Spleen (tissue), 11 donors: ENCODE data around the gene ZNF3. TPM values are rescaled to one million over a fixed set of nuclear protein-coding genes. Genes with fewer than 3 reads are reported as not detected.

ENCODE experiments used
- DNase-seq: peaks from one replicate; pipeline ENCODE4 v3.0.0-alpha.2; 2020
- H3K27ac ChIP-seq, 8 donors: fragments of 200-600 bp; sonication (generic) in 7 of 8; 1 replicate in 4 of 8; 2 replicates in 4 of 8; pipeline versions ENCODE4 v1.5.0 to v1.8.0; 2016 to 2021; ENCODE audit warnings: inconsistent platforms in 4 of 8, mild to moderate bottlenecking in 4 of 8, moderate library complexity in 1 of 8
- H3K27me3 ChIP-seq, 7 donors: fragments of 200-600 bp; sonication (generic) in 6 of 7; replicated peaks in 1 of 7; 1 replicate in 4 of 7; 2 replicates in 3 of 7; pipeline versions ENCODE4 v1.5.0 to v1.8.0; 2016 to 2021; ENCODE audit warnings: inconsistent platforms in 3 of 7, mild to moderate bottlenecking in 1 of 7
- H3K36me3 ChIP-seq, 6 donors: fragments of 200-600 bp; sonication (generic) in 5 of 6; 1 replicate in 4 of 6; 2 replicates in 2 of 6; pipeline versions ENCODE4 v1.5.0 to v1.8.0; 2016 to 2021; ENCODE audit warnings: inconsistent platforms in 2 of 6
- H3K4me1 ChIP-seq, 6 donors: fragments of 200-600 bp; sonication (generic) in 5 of 6; 1 replicate in 3 of 6; 2 replicates in 3 of 6; pipeline versions ENCODE4 v1.5.0 to v1.8.0; 2016 to 2021; ENCODE audit warnings: inconsistent platforms in 3 of 6
- H3K4me3 ChIP-seq, 8 donors: fragments of 200-600 bp; sonication (generic) in 7 of 8; 1 replicate in 4 of 8; 2 replicates in 4 of 8; pipeline versions ENCODE4 v1.5.0 to v1.8.0; 2016 to 2021; ENCODE audit warnings: inconsistent platforms in 4 of 8, mild to moderate bottlenecking in 4 of 8, moderate library complexity in 2 of 8
- H3K9me3 ChIP-seq, 8 donors: fragments of 200-600 bp; sonication (generic) in 7 of 8; 1 replicate in 4 of 8; 2 replicates in 4 of 8; pipeline versions ENCODE4 v1.5.0 to v1.8.0; 2016 to 2021; ENCODE audit warnings: inconsistent platforms in 4 of 8
- CTCF ChIP-seq, 11 experiments: fragments of 200-600 bp in 7 of 11; fragments of 450-650 bp in 4 of 11; sonication (generic) in 4 of 11; IDR thresholded peaks in 8 of 11; conservative IDR thresholded peaks in 3 of 11; 1 replicate in 7 of 11; 2 replicates in 4 of 11; pipeline versions ENCODE4 v1.4.0 to v1.8.0; 2016 to 2021; ENCODE audit warnings: antibody characterized with exemption in 11 of 11, inconsistent platforms in 4 of 11, mild to moderate bottlenecking in 1 of 11
- POLR2A ChIP-seq, 3 donors: fragments of 450-650 bp; IDR thresholded peaks; one replicate each; pipeline ENCODE4 v1.5.1; 2017; ENCODE audit warnings: antibody characterized with exemption in 3 of 3, mild to moderate bottlenecking in 1 of 3
- POLR2AphosphoS5 ChIP-seq, 3 donors: sonication (generic); formaldehyde crosslinking; IDR thresholded peaks; one replicate each; pipeline ENCODE4 v1.5.1; 2017; ENCODE audit warnings: antibody characterized with exemption in 3 of 3
- WGBS, 5 donors: extraction: QIAGEN DNeasy Blood & Tissue Kit in 3 of 5; methylation state at CpG; one replicate each; pipeline versions ENCODE4 v1.1.5 to v1.1.7; 2013 to 2018; 5-methylcytosine and 5-hydroxymethylcytosine counted together
- intact Hi-C: fragments of 100-400 bp; cut with DNase I; formaldehyde crosslinking; loops from one replicate; pipeline ENCODE4 v1.15.0; 2023; ENCODE audit warnings: low total_unique reads
- polyA plus RNA-seq, 3 donors: library from polyadenylated mRNA; stranded (reverse); fragments of 200-250 nt; gene quantifications; one replicate each; pipeline ENCODE4 v1.2.1, GENCODE V29; 2013
- total RNA-seq, 7 donors: library from RNA; depleted of rRNA in 3 of 7; stranded (reverse); fragments of >200 nt in 3 of 7; fragmentation: NEBNext Ultra II Directional in 4 of 7; extraction: Animal tissue kit (Norgen Biotek cat#: 25700) in 4 of 7; gene quantifications; one replicate each; pipeline versions ENCODE4 v1.1.0 to v1.2.1, GENCODE V29; 2016 to 2021
- donor health status: healthy with polysubstance abuse.
- donor health status: DM: no; HTN: no; CAD: no; lungs with moderate emphysema.
- donor health status: DM: no; HTN: no; CAD: no.
- donor health status: Bipolar disorder and iron deficiency.
- donor health status: healthy.
- donor health status: DM: no; HTN: no; CAD: no.
- donor health status: DM: yes; HTN: yes; CAD: no.

ZNF3 gene
- total and polyA plus RNA-seq, 10 donors = 11.0 to 34.0 (median 27.9) TPM

- H3K27ac ChIP-seq = no peak overlapping the region
- H3K4me1 ChIP-seq = peaks cover 15 to 70% (median 29%) of the 10 kb centered on the region in 6 donors
- TF ChIP-seq CTCF (IDR thresholded peaks at IDR 0.05 in 8 of 11, conservative IDR thresholded peaks at IDR 0.05 in 3 of 11) (no peak), POLR2AphosphoS5 (IDR thresholded peaks at IDR 0.05) (no peak), POLR2A (IDR thresholded peaks at IDR 0.05) (no peak)
- no peaks in the 10 kb centered on the region for H3K27me3 ChIP-seq
- intact Hi-C loops = no loop called here
- 79 to 90% (median 86%) methylated on average over 12 to 14 of the region's 14 CpGs for WGBS, 5 donors
- H3K4me3 ChIP-seq = no peak overlapping the region
- no peaks in the 10 kb centered on the region for H3K9me3 ChIP-seq
- no peak for DNase-seq
- peaks cover 10 to 59% (median 56%) of the 10 kb centered on the region in 6 donors for H3K36me3 ChIP-seq
These were observed 9.2 kb upstream of the ZNF3 start for GRCh38 chr7:100090527-100091410.

GRCh38 chr7:100089458-100090196 is 8.1 kb upstream of the ZNF3 start:
- intact Hi-C loops = no loop called here
- DNase-seq = no peak
- peaks cover 3 to 48% (median 44%) of the 10 kb centered on the region in 6 donors for H3K36me3 ChIP-seq
- 33 to 58% (median 44%) methylated on average over 7 of the region's 7 CpGs for WGBS, 5 donors
- H3K4me1 ChIP-seq = peaks cover 15 to 70% (median 29%) of the 10 kb centered on the region in 6 donors
- peak overlapping the region; percentile 58 to 97 (median 77) for H3K4me3 ChIP-seq
- peak overlapping the region; percentile 76 to 94 (median 90) for H3K27ac ChIP-seq
- TF ChIP-seq POLR2A (IDR thresholded peaks at IDR 0.05) (no peak), CTCF (IDR thresholded peaks at IDR 0.05 in 8 of 11, conservative IDR thresholded peaks at IDR 0.05 in 3 of 11) (no peak), POLR2AphosphoS5 (IDR thresholded peaks at IDR 0.05) (no peak)
- no peaks in the 10 kb centered on the region for H3K27me3 ChIP-seq
- no peaks in the 10 kb centered on the region for H3K9me3 ChIP-seq

GRCh38 chr7:100088621-100089457 is 7.3 kb upstream of the ZNF3 start, which contains the start of gene COPS6:
Gene COPS6, plus strand, starts transcription at chr7:100088969. Its CDS starts 22 bp downstream, at chr7:100088991.
- intact Hi-C loops = no loop called here
- peak within 1 kb of the TSS; percentile 58 to 97 (median 77) for H3K4me3 ChIP-seq
- no peaks in the 10 kb centered on the region for H3K27me3 ChIP-seq
- DNase-seq = peak; percentile 96
- H3K9me3 ChIP-seq = no peaks in the 10 kb centered on the region
- peaks cover 3 to 40% (median 38%) of the 10 kb centered on the region in 6 donors for H3K36me3 ChIP-seq
- TF ChIP-seq POLR2A (IDR thresholded peaks at IDR 0.05) (peak in 2 of 3 donors; percentile 67 to 87), CTCF (IDR thresholded peaks at IDR 0.05 in 8 of 11, conservative IDR thresholded peaks at IDR 0.05 in 3 of 11) (peak in 1 of 11 experiments; percentile 14), POLR2AphosphoS5 (IDR thresholded peaks at IDR 0.05) (peak; percentile 96 to 98 (median 97))
- 0 to 1% (median 0%) methylated on average over 37 to 68 of the region's 68 CpGs for WGBS, 5 donors
- H3K27ac ChIP-seq = peak within 1 kb of the TSS; percentile 76 to 94 (median 90)
- H3K4me1 ChIP-seq = peaks cover 15 to 66% (median 29%) of the 10 kb centered on the region in 6 donors
